SU-DHL-6 (cell line): ENCODE results near the gene RESP18.

Source experiments
- H2AFZ ChIP-seq: fragments of 200-600 bp; sonication (generic); 2 replicates; pipeline ENCODE4 v1.6.1; 2014; ENCODE audit warnings: low read depth, mild to moderate bottlenecking, moderate library complexity, mixed read lengths, antibody characterized with exemption, low read length; ENCODE audit not compliant: severe bottlenecking
- H3F3A ChIP-seq: fragments of 200-600 bp; shearing (Covaris generic); 2 replicates; pipeline ENCODE4 v1.6.0; 2016; ENCODE audit warnings: antibody characterized with exemption, mild to moderate bottlenecking; ENCODE audit not compliant: insufficient read depth
- H3K27ac ChIP-seq: fragments of 200-600 bp; sonication (generic); 2 replicates; pipeline ENCODE4 v1.5.1; 2016; ENCODE audit warnings: low read depth, mild to moderate bottlenecking, low read length, moderate library complexity, mixed read lengths
- H3K27me3 ChIP-seq: fragments of 200-600 bp; sonication (generic), shearing (Covaris generic); 2 replicates; pipeline ENCODE4 v1.6.0; 2014; ENCODE audit warnings: mild to moderate bottlenecking, low read length
- H3K36me3 ChIP-seq: fragments of 200-600 bp; sonication (generic); 2 replicates; pipeline ENCODE4 v1.6.1; 2014; ENCODE audit warnings: mild to moderate bottlenecking, low read length, mixed read lengths
- H3K4me2 ChIP-seq: fragments of 300-600, 200-600 bp; shearing (Covaris generic), sonication (generic); 2 replicates; pipeline ENCODE4 v1.6.0; 2014; ENCODE audit warnings: low read length, low read depth, mild to moderate bottlenecking; ENCODE audit not compliant: poor library complexity, severe bottlenecking
- H3K4me3 ChIP-seq: fragments of 200-600 bp; sonication (generic); 2 replicates; pipeline ENCODE4 v1.5.1; 2014; ENCODE audit warnings: antibody characterized with exemption, low read length, mild to moderate bottlenecking, mixed read lengths; ENCODE audit not compliant: insufficient read depth, poor library complexity, severe bottlenecking
- H3K79me2 ChIP-seq: fragments of 200-600 bp; sonication (generic); 2 replicates; pipeline ENCODE4 v1.6.1; 2014; ENCODE audit warnings: mild to moderate bottlenecking, low read length, moderate library complexity; ENCODE audit not compliant: insufficient read depth
- H3K9ac ChIP-seq: fragments of 200-600 bp; sonication (generic); 2 replicates; pipeline ENCODE4 v1.7.0; 2014; ENCODE audit warnings: mild to moderate bottlenecking, low read length
- H3K9me2 ChIP-seq: fragments of 200-600 bp; sonication (generic); replicated peaks from 2 replicates; pipeline ENCODE4 v1.6.1; 2014; ENCODE audit warnings: low read length; ENCODE audit not compliant: insufficient read depth
- H3K9me3 ChIP-seq: fragments of 200-600 bp; sonication (generic); 2 replicates; pipeline ENCODE4 v1.6.1; 2014; ENCODE audit warnings: low read length, mixed read lengths; ENCODE audit not compliant: insufficient read depth
- H4K20me1 ChIP-seq: fragments of 200-600 bp; sonication (generic); 2 replicates; pipeline ENCODE4 v1.6.1; 2014; ENCODE audit warnings: low read depth, mild to moderate bottlenecking, antibody characterized with exemption, low read length, moderate library complexity, mixed read lengths
- CTCF ChIP-seq: fragments of 200-600 bp; sonication (generic); IDR thresholded peaks from one replicate; pipeline ENCODE4 v1.5.1; 2017; ENCODE audit warnings: antibody characterized with exemption, mild to moderate bottlenecking, low read length, moderate library complexity; ENCODE audit not compliant: insufficient read depth, poor library complexity, severe bottlenecking
- EZH2phosphoT487 ChIP-seq: fragments of 200-600 bp; sonication (generic), shearing (Covaris generic); conservative IDR thresholded peaks from 2 replicates; pipeline ENCODE4 v1.6.1; 2018; ENCODE audit warnings: mild to moderate bottlenecking, antibody characterized with exemption, low read length, moderate library complexity, mixed read lengths

The RESP18 gene

GRCh38 chr2:219308142-219309101 lies 24.1 kb downstream of the RESP18 start:
- H3K9ac ChIP-seq = no peak overlapping the region
- no peak overlapping the region for H3K27ac ChIP-seq
- no peaks in the 10 kb centered on the region for H3K79me2 ChIP-seq
- no peaks in the 10 kb centered on the region for H3K27me3 ChIP-seq
- no peak overlapping the region for H3K4me2 ChIP-seq
- H3K36me3 ChIP-seq = no peaks in the 10 kb centered on the region
- no peaks in the 10 kb centered on the region for H3K9me3 ChIP-seq
- H2AFZ ChIP-seq = no peak overlapping the region
- TF ChIP-seq CTCF (no peak), EZH2phosphoT487 (no peak)
- no peaks in the 10 kb centered on the region for H4K20me1 ChIP-seq
- no peaks in the 10 kb centered on the region for H3F3A ChIP-seq
- no peak overlapping the region for H3K4me3 ChIP-seq
- H3K9me2 ChIP-seq = no peaks in the 10 kb centered on the region

GRCh38 chr2:219306047-219306446 lies 26.5 kb downstream of the RESP18 start:
- no peak overlapping the region for H2AFZ ChIP-seq
- H3K4me2 ChIP-seq = no peak overlapping the region
- H3F3A ChIP-seq = no peaks in the 10 kb centered on the region
- no peaks in the 10 kb centered on the region for H3K9me3 ChIP-seq
- no peak overlapping the region for H3K9ac ChIP-seq
- H4K20me1 ChIP-seq = no peaks in the 10 kb centered on the region
- TF ChIP-seq CTCF (no peak), EZH2phosphoT487 (no peak)
- H3K9me2 ChIP-seq = no peaks in the 10 kb centered on the region
- H3K27me3 ChIP-seq = no peaks in the 10 kb centered on the region
- H3K36me3 ChIP-seq = no peaks in the 10 kb centered on the region
- no peak overlapping the region for H3K27ac ChIP-seq
- no peak overlapping the region for H3K4me3 ChIP-seq
- no peaks in the 10 kb centered on the region for H3K79me2 ChIP-seq

GRCh38 chr2:219304223-219304622 lies 28.3 kb downstream of the RESP18 start:
- H3K9ac ChIP-seq = no peak overlapping the region
- no peak overlapping the region for H3K4me3 ChIP-seq
- no peaks in the 10 kb centered on the region for H3K9me3 ChIP-seq
- no peaks in the 10 kb centered on the region for H3K9me2 ChIP-seq
- no peaks in the 10 kb centered on the region for H3F3A ChIP-seq
- no peaks in the 10 kb centered on the region for H4K20me1 ChIP-seq
- H3K36me3 ChIP-seq = no peaks in the 10 kb centered on the region
- no peak overlapping the region for H3K27ac ChIP-seq
- H3K27me3 ChIP-seq = no peaks in the 10 kb centered on the region
- H3K79me2 ChIP-seq = no peaks in the 10 kb centered on the region
- H2AFZ ChIP-seq = no peak overlapping the region
- TF ChIP-seq EZH2phosphoT487 (no peak), CTCF (no peak)
- H3K4me2 ChIP-seq = no peak overlapping the region
